PC-3 (cell line): ENCODE measurements around the gene GPR42.

Source experiments
- EZH2phosphoT487 ChIP-seq: fragments of 300-600 bp; sonication (generic); IDR thresholded peaks from 2 replicates; pipeline ENCODE4 v1.6.1; 2018; ENCODE audit warnings: mild to moderate bottlenecking, antibody characterized with exemption, low read length, borderline replicate concordance
- TF ChIP-seq, protein P1 (sequence below): fragments of 300-600 bp; sonication (generic); conservative IDR thresholded peaks from 2 replicates; pipeline ENCODE4 v1.5.1; 2017; ENCODE audit warnings: antibody characterized with exemption, low read depth, mild to moderate bottlenecking, low read length

DNA sequence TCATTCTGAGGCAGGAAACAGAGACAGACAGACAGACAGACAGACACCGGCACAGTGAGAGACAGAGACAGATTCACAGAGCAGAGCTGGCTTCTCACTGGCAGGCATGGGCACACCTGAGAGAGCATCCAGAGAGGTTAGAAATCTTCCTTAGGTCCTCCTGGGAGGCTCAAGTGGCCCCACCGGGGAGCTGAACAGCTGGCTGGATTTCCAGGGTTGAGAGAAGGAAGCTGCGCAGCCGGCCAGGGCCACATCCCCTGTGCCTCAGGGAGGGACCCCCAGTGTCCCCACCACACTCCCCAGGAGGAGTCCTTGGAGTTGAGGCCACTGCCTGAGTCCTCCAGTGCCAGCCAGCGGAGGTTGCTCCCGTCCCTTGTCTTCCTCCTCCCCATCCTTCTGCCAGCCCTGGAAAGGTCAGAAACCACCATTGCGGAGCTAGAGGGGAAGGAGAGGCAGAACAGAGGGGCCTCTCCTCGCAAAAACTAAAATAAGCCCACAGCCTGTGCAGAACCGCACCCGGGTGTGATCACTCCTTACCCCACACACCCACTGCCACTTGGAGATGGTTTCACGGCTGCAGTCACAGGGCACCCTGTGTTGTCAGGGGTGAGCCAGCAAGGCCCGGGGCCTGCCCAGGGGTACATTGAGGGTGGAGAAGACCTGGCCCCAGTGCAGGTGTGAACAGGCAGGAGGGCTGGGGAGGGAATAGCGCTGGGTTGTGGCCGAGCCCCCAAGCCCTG is 8.4 kb upstream of the GPR42 start:
- TF ChIP-seq EZH2phosphoT487 = no peak
- TF ChIP-seq, protein P1, sequence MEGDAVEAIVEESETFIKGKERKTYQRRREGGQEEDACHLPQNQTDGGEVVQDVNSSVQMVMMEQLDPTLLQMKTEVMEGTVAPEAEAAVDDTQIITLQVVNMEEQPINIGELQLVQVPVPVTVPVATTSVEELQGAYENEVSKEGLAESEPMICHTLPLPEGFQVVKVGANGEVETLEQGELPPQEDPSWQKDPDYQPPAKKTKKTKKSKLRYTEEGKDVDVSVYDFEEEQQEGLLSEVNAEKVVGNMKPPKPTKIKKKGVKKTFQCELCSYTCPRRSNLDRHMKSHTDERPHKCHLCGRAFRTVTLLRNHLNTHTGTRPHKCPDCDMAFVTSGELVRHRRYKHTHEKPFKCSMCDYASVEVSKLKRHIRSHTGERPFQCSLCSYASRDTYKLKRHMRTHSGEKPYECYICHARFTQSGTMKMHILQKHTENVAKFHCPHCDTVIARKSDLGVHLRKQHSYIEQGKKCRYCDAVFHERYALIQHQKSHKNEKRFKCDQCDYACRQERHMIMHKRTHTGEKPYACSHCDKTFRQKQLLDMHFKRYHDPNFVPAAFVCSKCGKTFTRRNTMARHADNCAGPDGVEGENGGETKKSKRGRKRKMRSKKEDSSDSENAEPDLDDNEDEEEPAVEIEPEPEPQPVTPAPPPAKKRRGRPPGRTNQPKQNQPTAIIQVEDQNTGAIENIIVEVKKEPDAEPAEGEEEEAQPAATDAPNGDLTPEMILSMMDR = no peak
